Activated naive CD8-positive, alpha-beta T cell treated with anti-CD3 and anti-CD28 coated beads, Interleukin-2, amount 50 U/mL, for 16 hours (primary cell): ENCODE measurements around the gene RPS6KC1.
"Not testable (repeated sequence)": the region's sequence is repeated elsewhere in the genome, so short reads cannot be mapped to it uniquely, and the experiment has no call there.

ENCODE experiments used
- DNase-seq: peaks from one replicate; pipeline ENCODE4 v3.0.0-alpha.2; 2020; ENCODE audit warnings: low read depth, low spot score

The RPS6KC1 gene

GRCh38 chr1:213051127-213051880, at the start of gene RPS6KC1:
RPS6KC1 (plus strand) TSS chr1:213051241; CDS start chr1:213051405, 164 bp downstream.
- peak; percentile 59 for DNase-seq

- DNase-seq, result no peak
Measured at GRCh38 chr1:213003256-213003655, 47.8 kb upstream of the RPS6KC1 start.

GRCh38 chr1:213008564-213008963, 42.5 kb upstream of the RPS6KC1 start:
- DNase-seq, result no peak

GRCh38 chr1:213014642-213015041, 36.4 kb upstream of the RPS6KC1 start:
- no peak for DNase-seq

- DNase-seq, result peak; percentile 90
Measured at GRCh38 chr1:213015099-213016050, 35.7 kb upstream of the RPS6KC1 start, which contains the start of gene ANGEL2. ANGEL2 (minus strand) TSS chr1:213015867; CDS start chr1:213015671, 196 bp downstream.

GRCh38 chr1:213017447-213018273, 33.4 kb upstream of the RPS6KC1 start:
- no peak for DNase-seq

GRCh38 chr1:213019450-213019849, 31.6 kb upstream of the RPS6KC1 start:
- no peak for DNase-seq

- no peak for DNase-seq
Measured at GRCh38 chr1:213020016-213020415, 31.0 kb upstream of the RPS6KC1 start.

GRCh38 chr1:213027024-213027423, 24.0 kb upstream of the RPS6KC1 start:
- not testable (repeated sequence) for DNase-seq

GRCh38 chr1:213032651-213033050, 18.4 kb upstream of the RPS6KC1 start:
- DNase-seq, result no peak

- DNase-seq, result no peak
Measured at GRCh38 chr1:213034713-213035112, 16.3 kb upstream of the RPS6KC1 start.

GRCh38 chr1:213035573-213035972, 15.5 kb upstream of the RPS6KC1 start:
- no peak for DNase-seq

- DNase-seq, result no peak
Measured at GRCh38 chr1:213041443-213041842, 9.6 kb upstream of the RPS6KC1 start.

GRCh38 chr1:213045321-213046226, 5.5 kb upstream of the RPS6KC1 start:
- not testable (repeated sequence) for DNase-seq

- no peak for DNase-seq
Measured at GRCh38 chr1:213049232-213049631, 1.8 kb upstream of the RPS6KC1 start.

- DNase-seq, result no peak
Measured at GRCh38 chr1:213050745-213051126, 305 bp upstream of the RPS6KC1 start.

- DNase-seq, result no peak
Measured at GRCh38 chr1:213051881-213052202, 801 bp downstream of the RPS6KC1 start.

- no peak for DNase-seq
Measured at GRCh38 chr1:213053455-213053854, 2.4 kb downstream of the RPS6KC1 start.

- no peak for DNase-seq
Measured at GRCh38 chr1:213054142-213054541, 3.1 kb downstream of the RPS6KC1 start.

GRCh38 chr1:213054733-213055591, 3.9 kb downstream of the RPS6KC1 start:
- DNase-seq, result no peak
